ENCODE measurements around the gene PCBP2.

GRCh38 chr12:53500776-53501614 is 49.1 kb downstream of the PCBP2 start, which contains the start of gene TARBP2:
- TF ChIP-seq CTCF (IDR thresholded peaks at IDR 0.05) (peak in 1 of 3 experiments; percentile 13), POLR2A (IDR thresholded peaks at IDR 0.05; ENCODE audit: low read depth) (no peak), EP300 (IDR thresholded peaks at IDR 0.05) (no peak)

Measured in esophagus muscularis mucosa (tissue), 4 donors.